ENCODE measurements around the gene UBE2E1. TPM values are rescaled to one million over a fixed set of nuclear protein-coding genes. Genes with fewer than 3 reads are reported as not detected.

UBE2E1 gene
- total RNA-seq, 6 experiments from 2014 or later: 75.6 to 93.8 (median 84.2) TPM

- no peak for TF ChIP-seq CTCF (IDR thresholded peaks at IDR 0.05)
- H3K36me3 Mint-ChIP-seq (ENCODE audit: low read depth): no peaks in the 10 kb centered on the region
- H3K4me3 Mint-ChIP-seq: no peak overlapping the region
- no peak for DNase-seq
- peaks cover 53% of the 10 kb centered on the region for H3K4me1 Mint-ChIP-seq (ENCODE audit: low read depth)
- no peaks in the 10 kb centered on the region for H3K9me3 Mint-ChIP-seq
- peak overlapping the region; percentile 18; the same call in 1 of the 2 replicates for H3K27ac Mint-ChIP-seq
- H3K27me3 Mint-ChIP-seq (ENCODE audit: insufficient read depth): no peaks in the 10 kb centered on the region; the same call in 1 of the 2 replicates
These were observed 20.8 kb downstream of the UBE2E1 start for GRCh38 chr3:23826382-23827064.

GRCh38 chr3:23829242-23829934 is 23.6 kb downstream of the UBE2E1 start:
- Mint-ChIP-seq H3K4me3 (no peak overlapping the region), H3K9me3 (no peaks in the 10 kb centered on the region), H3K27me3 (ENCODE audit: insufficient read depth) (no peaks in the 10 kb centered on the region), H3K36me3 (ENCODE audit: low read depth) (no peaks in the 10 kb centered on the region), H3K27ac (no peak overlapping the region), H3K4me1 (ENCODE audit: low read depth) (peaks cover 45% of the 10 kb centered on the region)
- TF ChIP-seq CTCF (IDR thresholded peaks at IDR 0.05): no peak
- no peak for DNase-seq

GRCh38 chr3:23830869-23831484 is 25.2 kb downstream of the UBE2E1 start:
- DNase-seq: no peak
- Mint-ChIP-seq H3K27ac (no peak overlapping the region), H3K4me3 (no peak overlapping the region), H3K9me3 (no peaks in the 10 kb centered on the region), H3K36me3 (ENCODE audit: low read depth) (no peaks in the 10 kb centered on the region), H3K27me3 (ENCODE audit: insufficient read depth) (no peaks in the 10 kb centered on the region), H3K4me1 (ENCODE audit: low read depth) (peaks cover 35% of the 10 kb centered on the region)
- no peak for TF ChIP-seq CTCF (IDR thresholded peaks at IDR 0.05)

DNA sequence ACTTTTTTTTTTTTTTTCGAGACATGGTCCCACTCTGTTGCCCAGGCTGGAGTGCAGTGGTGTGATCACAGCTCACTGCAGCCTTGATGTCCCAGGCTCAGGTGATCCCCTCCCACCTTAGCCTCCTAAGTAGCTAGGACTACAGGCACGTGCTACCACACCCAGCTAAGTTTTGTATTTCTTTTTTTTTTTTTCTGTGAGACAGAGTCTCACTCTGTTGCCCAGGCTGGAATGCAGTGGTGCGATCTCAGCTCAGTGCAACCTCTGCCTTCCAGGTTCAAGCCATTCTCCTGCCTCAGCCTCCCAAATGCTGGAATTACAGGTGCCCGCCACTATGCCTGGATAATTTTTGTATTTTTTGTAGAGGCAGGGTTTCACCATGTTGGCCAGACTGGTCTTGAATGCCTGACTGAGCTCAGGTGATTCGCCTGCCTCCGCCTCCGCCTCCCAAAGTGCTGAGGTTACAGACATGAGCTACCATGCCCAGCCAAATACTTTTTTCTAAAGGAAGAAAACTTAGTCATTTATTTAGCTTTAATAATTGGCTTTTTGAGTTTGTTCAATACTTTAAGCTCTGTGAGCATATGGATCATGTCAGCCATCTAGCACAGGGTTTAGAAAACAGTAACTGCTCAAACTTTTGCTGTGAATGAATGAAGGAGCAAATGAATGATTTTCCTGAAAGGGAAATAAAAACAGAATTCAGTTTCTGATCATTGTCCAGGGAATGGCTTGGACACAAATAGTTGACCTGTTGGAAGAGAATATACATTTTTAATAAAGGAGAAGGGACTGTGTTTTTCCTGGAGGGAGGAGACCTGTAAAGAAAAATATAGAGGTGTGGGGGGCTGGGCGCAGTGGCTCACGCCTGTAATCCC is 26.0 kb downstream of the UBE2E1 start:
- DNase-seq: no peak
- Mint-ChIP-seq H3K27me3 (ENCODE audit: insufficient read depth) (no peaks in the 10 kb centered on the region), H3K4me1 (ENCODE audit: low read depth) (peaks cover 33% of the 10 kb centered on the region), H3K4me3 (no peak overlapping the region), H3K9me3 (no peaks in the 10 kb centered on the region), H3K27ac (no peak overlapping the region), H3K36me3 (ENCODE audit: low read depth) (no peaks in the 10 kb centered on the region)
- TF ChIP-seq CTCF (IDR thresholded peaks at IDR 0.05): no peak

GRCh38 chr3:23832523-23832922 is 26.8 kb downstream of the UBE2E1 start:
- Mint-ChIP-seq H3K36me3 (ENCODE audit: low read depth) (no peaks in the 10 kb centered on the region), H3K4me3 (no peak overlapping the region), H3K9me3 (no peaks in the 10 kb centered on the region), H3K27ac (no peak overlapping the region), H3K27me3 (ENCODE audit: insufficient read depth) (no peaks in the 10 kb centered on the region), H3K4me1 (ENCODE audit: low read depth) (peaks cover 36% of the 10 kb centered on the region)
- TF ChIP-seq CTCF (IDR thresholded peaks at IDR 0.05): no peak
- DNase-seq: no peak
